GM21526 (cell line): ENCODE data around the gene PCBP3.

Experiments used
- ATAC-seq: cut with Tn5 transposase; IDR thresholded peaks from one replicate; pipeline ENCODE4 v1.9.1; 2021; ENCODE audit warnings: moderate library complexity; ENCODE audit not compliant: unreplicated experiment, low FRiP score

Gene PCBP3

GRCh38 chr21:45897191-45898027 lies 253.9 kb downstream of the PCBP3 start:
- ATAC-seq, result no peak

- no peak for ATAC-seq
Measured at GRCh38 chr21:45898028-45898350, 254.5 kb downstream of the PCBP3 start.

- ATAC-seq, result no peak
Measured at GRCh38 chr21:45898781-45899180, 255.3 kb downstream of the PCBP3 start.

- no peak for ATAC-seq
Measured at GRCh38 chr21:45899317-45900033, 255.9 kb downstream of the PCBP3 start.

GRCh38 chr21:45900034-45900868 lies 256.7 kb downstream of the PCBP3 start:
- ATAC-seq, result no peak

- no peak for ATAC-seq
Measured at GRCh38 chr21:45901061-45901690, 257.7 kb downstream of the PCBP3 start.

- ATAC-seq, result no peak
Measured at GRCh38 chr21:45902292-45902995, 258.9 kb downstream of the PCBP3 start.

GRCh38 chr21:45905196-45905595 lies 261.7 kb downstream of the PCBP3 start:
- no peak for ATAC-seq

- no peak for ATAC-seq
Measured at GRCh38 chr21:45906196-45906805, 262.8 kb downstream of the PCBP3 start.

- ATAC-seq, result no peak
Measured at GRCh38 chr21:45906859-45907258, 263.3 kb downstream of the PCBP3 start.

- no peak for ATAC-seq
Measured at GRCh38 chr21:45908536-45909237, 265.2 kb downstream of the PCBP3 start.

GRCh38 chr21:45909238-45909988 lies 265.9 kb downstream of the PCBP3 start:
- ATAC-seq, result no peak

GRCh38 chr21:45910155-45910547 lies 266.6 kb downstream of the PCBP3 start:
- no peak for ATAC-seq

GRCh38 chr21:45910548-45911221 lies 267.2 kb downstream of the PCBP3 start:
- ATAC-seq, result no peak

GRCh38 chr21:45911806-45912325 lies 268.3 kb downstream of the PCBP3 start:
- ATAC-seq, result no peak

GRCh38 chr21:45912611-45913417 lies 269.3 kb downstream of the PCBP3 start:
- ATAC-seq, result no peak

GRCh38 chr21:45913418-45913765 lies 269.9 kb downstream of the PCBP3 start:
- no peak for ATAC-seq
